ENCODE measurements around the gene B3GAT3. TPM values are rescaled to one million over a fixed set of nuclear protein-coding genes. Genes with fewer than 3 reads are reported as not detected.
A peak's percentile ranks its signal among the peaks of the same experiment; 100 is the strongest.

Gene B3GAT3
- total and polyA plus RNA-seq, 10 of the 15 experiments (the other 5 are each of a cell fraction or from before 2014, with no cell fraction given) = 0.31 to 52.7 (median 29.8) TPM

DNA sequence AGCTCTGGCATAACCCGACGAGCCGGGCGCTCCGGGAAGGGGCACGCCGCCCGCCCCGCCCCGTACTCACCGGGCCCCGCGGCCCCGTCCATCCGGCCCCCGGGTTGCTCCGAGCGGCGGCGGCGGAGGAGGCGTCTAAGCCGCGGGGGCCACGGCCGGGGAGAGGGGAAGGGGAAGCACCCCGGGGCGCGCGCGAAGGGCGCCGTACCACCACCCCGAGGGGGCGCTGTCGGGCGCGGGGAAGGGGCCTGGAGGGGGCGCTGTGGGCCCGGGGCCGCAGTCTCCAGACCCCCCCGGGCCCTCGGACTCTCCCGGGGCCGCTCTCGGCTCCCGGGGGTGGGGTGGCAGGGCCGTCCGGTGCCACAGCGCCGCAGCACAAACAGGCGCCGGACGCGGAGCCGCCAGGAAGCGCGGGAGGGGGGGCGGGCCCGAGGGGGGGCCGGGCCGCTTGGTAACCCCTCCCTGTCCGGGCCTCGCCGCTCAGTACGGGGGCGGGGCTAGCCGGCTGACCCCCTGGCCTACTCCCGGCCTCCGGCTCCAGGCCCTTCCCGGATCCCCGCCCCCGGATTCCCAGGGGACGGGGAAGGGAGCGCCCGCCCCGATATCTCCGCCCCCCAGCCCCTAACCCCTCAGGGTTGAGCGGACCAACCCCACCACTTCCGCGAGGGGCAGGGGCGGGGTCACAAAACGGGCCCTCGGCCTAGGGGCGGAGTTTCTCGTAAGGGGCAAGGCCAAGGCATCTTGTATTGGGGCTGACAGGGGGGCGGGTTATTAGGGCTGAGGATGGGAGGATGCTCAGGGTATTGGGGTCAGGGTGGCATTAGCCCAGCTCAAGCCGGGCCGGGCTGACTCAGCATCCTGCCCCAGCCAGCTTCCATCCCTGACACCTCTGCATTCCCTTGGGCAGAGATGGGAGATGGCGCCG, 9.2 kb downstream of the B3GAT3 start, which contains the start of the genes EML3 and ROM1 (continued):
- TF ChIP-seq, protein P1, sequence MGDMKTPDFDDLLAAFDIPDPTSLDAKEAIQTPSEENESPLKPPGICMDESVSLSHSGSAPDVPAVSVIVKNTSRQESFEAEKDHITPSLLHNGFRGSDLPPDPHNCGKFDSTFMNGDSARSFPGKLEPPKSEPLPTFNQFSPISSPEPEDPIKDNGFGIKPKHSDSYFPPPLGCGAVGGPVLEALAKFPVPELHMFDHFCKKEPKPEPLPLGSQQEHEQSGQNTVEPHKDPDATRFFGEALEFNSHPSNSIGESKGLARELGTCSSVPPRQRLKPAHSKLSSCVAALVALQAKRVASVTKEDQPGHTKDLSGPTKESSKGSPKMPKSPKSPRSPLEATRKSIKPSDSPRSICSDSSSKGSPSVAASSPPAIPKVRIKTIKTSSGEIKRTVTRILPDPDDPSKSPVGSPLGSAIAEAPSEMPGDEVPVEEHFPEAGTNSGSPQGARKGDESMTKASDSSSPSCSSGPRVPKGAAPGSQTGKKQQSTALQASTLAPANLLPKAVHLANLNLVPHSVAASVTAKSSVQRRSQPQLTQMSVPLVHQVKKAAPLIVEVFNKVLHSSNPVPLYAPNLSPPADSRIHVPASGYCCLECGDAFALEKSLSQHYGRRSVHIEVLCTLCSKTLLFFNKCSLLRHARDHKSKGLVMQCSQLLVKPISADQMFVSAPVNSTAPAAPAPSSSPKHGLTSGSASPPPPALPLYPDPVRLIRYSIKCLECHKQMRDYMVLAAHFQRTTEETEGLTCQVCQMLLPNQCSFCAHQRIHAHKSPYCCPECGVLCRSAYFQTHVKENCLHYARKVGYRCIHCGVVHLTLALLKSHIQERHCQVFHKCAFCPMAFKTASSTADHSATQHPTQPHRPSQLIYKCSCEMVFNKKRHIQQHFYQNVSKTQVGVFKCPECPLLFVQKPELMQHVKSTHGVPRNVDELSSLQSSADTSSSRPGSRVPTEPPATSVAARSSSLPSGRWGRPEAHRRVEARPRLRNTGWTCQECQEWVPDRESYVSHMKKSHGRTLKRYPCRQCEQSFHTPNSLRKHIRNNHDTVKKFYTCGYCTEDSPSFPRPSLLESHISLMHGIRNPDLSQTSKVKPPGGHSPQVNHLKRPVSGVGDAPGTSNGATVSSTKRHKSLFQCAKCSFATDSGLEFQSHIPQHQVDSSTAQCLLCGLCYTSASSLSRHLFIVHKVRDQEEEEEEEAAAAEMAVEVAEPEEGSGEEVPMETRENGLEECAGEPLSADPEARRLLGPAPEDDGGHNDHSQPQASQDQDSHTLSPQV (IDR thresholded peaks at IDR 0.05) = peak; percentile 97
- no peak for TF ChIP-seq SIX5 (IDR thresholded peaks at IDR 0.05; ENCODE audit: low read depth, low read length, severe bottlenecking)
- peak; percentile 53; the same call in 1 of the 2 replicates for TF ChIP-seq RB1 (IDR thresholded peaks at IDR 0.05; ENCODE audit: borderline replicate concordance)
- peak; percentile 36; the same call in 1 of the 2 replicates for TF ChIP-seq RAD21 (IDR thresholded peaks at IDR 0.05; ENCODE audit: insufficient read depth, low read depth, low read length)
- no peak for TF ChIP-seq RELA (IDR thresholded peaks at IDR 0.05; ENCODE audit: borderline replicate concordance, partially characterized antibody)
- TF ChIP-seq ZNF24 (IDR thresholded peaks at IDR 0.05) = peak; percentile 45; the same call in 1 of the 2 replicates
- TF ChIP-seq, protein P2, sequence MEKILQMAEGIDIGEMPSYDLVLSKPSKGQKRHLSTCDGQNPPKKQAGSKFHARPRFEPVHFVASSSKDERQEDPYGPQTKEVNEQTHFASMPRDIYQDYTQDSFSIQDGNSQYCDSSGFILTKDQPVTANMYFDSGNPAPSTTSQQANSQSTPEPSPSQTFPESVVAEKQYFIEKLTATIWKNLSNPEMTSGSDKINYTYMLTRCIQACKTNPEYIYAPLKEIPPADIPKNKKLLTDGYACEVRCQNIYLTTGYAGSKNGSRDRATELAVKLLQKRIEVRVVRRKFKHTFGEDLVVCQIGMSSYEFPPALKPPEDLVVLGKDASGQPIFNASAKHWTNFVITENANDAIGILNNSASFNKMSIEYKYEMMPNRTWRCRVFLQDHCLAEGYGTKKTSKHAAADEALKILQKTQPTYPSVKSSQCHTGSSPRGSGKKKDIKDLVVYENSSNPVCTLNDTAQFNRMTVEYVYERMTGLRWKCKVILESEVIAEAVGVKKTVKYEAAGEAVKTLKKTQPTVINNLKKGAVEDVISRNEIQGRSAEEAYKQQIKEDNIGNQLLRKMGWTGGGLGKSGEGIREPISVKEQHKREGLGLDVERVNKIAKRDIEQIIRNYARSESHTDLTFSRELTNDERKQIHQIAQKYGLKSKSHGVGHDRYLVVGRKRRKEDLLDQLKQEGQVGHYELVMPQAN (conservative IDR thresholded peaks at IDR 0.05) = peak; percentile 49; the same call in 1 of the 2 replicates
- TF ChIP-seq, protein P3, sequence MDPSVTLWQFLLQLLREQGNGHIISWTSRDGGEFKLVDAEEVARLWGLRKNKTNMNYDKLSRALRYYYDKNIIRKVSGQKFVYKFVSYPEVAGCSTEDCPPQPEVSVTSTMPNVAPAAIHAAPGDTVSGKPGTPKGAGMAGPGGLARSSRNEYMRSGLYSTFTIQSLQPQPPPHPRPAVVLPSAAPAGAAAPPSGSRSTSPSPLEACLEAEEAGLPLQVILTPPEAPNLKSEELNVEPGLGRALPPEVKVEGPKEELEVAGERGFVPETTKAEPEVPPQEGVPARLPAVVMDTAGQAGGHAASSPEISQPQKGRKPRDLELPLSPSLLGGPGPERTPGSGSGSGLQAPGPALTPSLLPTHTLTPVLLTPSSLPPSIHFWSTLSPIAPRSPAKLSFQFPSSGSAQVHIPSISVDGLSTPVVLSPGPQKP (IDR thresholded peaks at IDR 0.05; ENCODE audit: low read depth, low read length) = peak; percentile 11; the same call in 1 of the 2 replicates
- peak; percentile 61; the same call in 1 of the 2 replicates for TF ChIP-seq MXI1 (IDR thresholded peaks at IDR 0.05; ENCODE audit: low read depth, low read length)
- TF ChIP-seq NR2C1 (IDR thresholded peaks at IDR 0.05) = peak; percentile 50; the same call in 1 of the 2 replicates
- TF ChIP-seq YY1 (IDR thresholded peaks at IDR 0.05; ENCODE audit: low read depth, low read length) = peak; percentile 67
- TF ChIP-seq, protein P4, sequence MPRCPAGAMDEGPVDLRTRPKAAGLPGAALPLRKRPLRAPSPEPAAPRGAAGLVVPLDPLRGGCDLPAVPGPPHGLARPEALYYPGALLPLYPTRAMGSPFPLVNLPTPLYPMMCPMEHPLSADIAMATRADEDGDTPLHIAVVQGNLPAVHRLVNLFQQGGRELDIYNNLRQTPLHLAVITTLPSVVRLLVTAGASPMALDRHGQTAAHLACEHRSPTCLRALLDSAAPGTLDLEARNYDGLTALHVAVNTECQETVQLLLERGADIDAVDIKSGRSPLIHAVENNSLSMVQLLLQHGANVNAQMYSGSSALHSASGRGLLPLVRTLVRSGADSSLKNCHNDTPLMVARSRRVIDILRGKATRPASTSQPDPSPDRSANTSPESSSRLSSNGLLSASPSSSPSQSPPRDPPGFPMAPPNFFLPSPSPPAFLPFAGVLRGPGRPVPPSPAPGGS (IDR thresholded peaks at IDR 0.05; ENCODE audit: borderline replicate concordance, insufficient read depth, low read depth, low read length, poor library complexity, severe bottlenecking) = peak; percentile 21
- TF ChIP-seq TAF1 (IDR thresholded peaks at IDR 0.05; ENCODE audit: borderline replicate concordance, low read depth, low read length) = peak; percentile 47; the same call in 1 of the 2 replicates
- TF ChIP-seq ZNF622 (IDR thresholded peaks at IDR 0.05) = no peak
- peak; percentile 69 for TF ChIP-seq BACH1 (IDR thresholded peaks at IDR 0.05; ENCODE audit: borderline replicate concordance)
- TF ChIP-seq MEF2B (IDR thresholded peaks at IDR 0.05; ENCODE audit: partially characterized antibody, poor library complexity, severe bottlenecking) = peak; percentile 80
- no peak for TF ChIP-seq BMI1 (IDR thresholded peaks at IDR 0.05; ENCODE audit: borderline replicate concordance)
- TF ChIP-seq, protein P5, sequence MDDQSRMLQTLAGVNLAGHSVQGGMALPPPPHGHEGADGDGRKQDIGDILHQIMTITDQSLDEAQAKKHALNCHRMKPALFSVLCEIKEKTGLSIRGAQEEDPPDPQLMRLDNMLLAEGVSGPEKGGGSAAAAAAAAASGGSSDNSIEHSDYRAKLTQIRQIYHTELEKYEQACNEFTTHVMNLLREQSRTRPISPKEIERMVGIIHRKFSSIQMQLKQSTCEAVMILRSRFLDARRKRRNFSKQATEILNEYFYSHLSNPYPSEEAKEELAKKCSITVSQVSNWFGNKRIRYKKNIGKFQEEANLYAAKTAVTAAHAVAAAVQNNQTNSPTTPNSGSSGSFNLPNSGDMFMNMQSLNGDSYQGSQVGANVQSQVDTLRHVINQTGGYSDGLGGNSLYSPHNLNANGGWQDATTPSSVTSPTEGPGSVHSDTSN (IDR thresholded peaks at IDR 0.05; ENCODE audit: insufficient replicate concordance, low read depth, low read length) = peak; percentile 37
